ENCODE measurements around the gene TAS2R30.

DNA sequence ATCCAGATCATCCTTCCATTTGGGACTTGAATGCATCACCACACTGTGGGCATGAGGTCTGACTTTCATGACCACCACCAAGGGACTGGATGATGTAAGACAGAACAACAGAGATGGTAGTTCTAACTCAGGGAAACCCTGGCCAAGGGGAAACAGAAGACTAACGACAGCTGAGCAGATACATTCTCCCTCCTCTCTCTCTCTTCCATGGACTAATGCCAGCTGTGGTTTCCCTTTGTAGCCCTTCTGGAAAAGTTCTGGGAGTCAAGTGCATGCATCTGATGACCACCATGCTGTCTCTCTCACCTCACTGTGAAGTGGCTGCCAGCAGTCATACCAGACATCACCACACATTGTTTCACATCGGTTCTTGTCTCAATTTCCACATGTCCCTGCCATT, 3.4 kb downstream of the TAS2R30 start:
- TF ChIP-seq, protein P1, sequence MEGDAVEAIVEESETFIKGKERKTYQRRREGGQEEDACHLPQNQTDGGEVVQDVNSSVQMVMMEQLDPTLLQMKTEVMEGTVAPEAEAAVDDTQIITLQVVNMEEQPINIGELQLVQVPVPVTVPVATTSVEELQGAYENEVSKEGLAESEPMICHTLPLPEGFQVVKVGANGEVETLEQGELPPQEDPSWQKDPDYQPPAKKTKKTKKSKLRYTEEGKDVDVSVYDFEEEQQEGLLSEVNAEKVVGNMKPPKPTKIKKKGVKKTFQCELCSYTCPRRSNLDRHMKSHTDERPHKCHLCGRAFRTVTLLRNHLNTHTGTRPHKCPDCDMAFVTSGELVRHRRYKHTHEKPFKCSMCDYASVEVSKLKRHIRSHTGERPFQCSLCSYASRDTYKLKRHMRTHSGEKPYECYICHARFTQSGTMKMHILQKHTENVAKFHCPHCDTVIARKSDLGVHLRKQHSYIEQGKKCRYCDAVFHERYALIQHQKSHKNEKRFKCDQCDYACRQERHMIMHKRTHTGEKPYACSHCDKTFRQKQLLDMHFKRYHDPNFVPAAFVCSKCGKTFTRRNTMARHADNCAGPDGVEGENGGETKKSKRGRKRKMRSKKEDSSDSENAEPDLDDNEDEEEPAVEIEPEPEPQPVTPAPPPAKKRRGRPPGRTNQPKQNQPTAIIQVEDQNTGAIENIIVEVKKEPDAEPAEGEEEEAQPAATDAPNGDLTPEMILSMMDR (IDR thresholded peaks at IDR 0.05), result no peak
- TF ChIP-seq POLR2A (IDR thresholded peaks at IDR 0.05), result no peak
